GM18502 (cell line): Measurements from ENCODE around the gene CNOT1.

Source experiments
- ATAC-seq: cut with Tn5 transposase; IDR thresholded peaks from one replicate; pipeline ENCODE4 v1.9.1; 2021; ENCODE audit warnings: mild to moderate bottlenecking; ENCODE audit not compliant: unreplicated experiment, poor library complexity

The CNOT1 gene

GRCh38 chr16:58506241-58507194 is 123.1 kb downstream of the CNOT1 start:
- ATAC-seq, result no peak

- ATAC-seq, result no peak
These were observed 125.5 kb downstream of the CNOT1 start for GRCh38 chr16:58503863-58504688.

- no peak for ATAC-seq
These were observed 126.3 kb downstream of the CNOT1 start for GRCh38 chr16:58503166-58503862.

GRCh38 chr16:58502217-58502921 is 127.3 kb downstream of the CNOT1 start:
- ATAC-seq, result no peak

- ATAC-seq, result no peak
These were observed 128.1 kb downstream of the CNOT1 start for GRCh38 chr16:58501242-58502131.

DNA sequence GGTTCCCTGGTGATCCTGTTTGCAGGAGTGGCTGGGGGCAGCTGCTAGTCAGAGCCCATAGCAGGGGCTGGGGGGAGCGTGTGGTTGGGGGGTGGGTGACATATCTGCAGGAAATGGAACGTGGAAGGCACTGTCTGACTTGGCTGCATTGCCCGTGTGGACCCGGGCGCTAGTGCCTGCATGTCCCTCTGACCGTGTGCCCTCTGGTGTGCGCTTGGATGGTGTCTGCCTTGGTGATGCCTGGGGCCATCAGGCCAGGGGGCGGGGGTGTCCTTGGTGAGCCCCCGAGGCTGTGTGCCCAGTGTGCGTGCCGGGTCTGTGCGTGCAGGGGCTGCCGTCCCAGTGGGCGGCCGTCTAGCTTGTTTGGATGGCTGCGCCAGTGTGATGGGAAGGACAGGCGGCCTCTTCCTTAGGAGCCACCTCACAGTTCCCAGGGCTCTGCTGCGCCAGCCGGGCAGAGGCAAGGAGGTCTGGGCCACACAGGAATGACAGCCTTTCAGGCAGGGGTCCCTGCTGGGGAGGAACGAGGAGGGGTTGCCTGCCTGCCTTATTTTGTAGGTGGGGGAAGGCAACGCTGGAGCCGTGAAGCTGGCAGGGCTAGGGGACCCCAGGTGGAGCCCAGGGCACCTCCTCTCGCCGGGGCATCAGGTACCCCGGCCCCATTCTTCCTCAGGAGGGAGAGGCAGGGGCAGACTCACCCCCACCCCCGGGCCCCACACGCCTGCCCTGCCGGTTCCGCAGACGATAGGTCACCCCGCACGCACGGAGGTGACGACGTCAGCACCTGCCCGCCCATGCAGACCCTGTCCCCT is 129.0 kb downstream of the CNOT1 start:
- ATAC-seq, result no peak

- ATAC-seq, result no peak
These were observed 129.8 kb downstream of the CNOT1 start, which contains the start of gene NDRG4 for GRCh38 chr16:58499615-58500351. NDRG4 (plus strand) TSS chr16:58500143; CDS start chr16:58500249, 106 bp downstream.

- ATAC-seq, result no peak
These were observed 130.5 kb downstream of the CNOT1 start for GRCh38 chr16:58499092-58499511.

GRCh38 chr16:58498341-58499091 is 131.1 kb downstream of the CNOT1 start:
- ATAC-seq, result no peak

DNA sequence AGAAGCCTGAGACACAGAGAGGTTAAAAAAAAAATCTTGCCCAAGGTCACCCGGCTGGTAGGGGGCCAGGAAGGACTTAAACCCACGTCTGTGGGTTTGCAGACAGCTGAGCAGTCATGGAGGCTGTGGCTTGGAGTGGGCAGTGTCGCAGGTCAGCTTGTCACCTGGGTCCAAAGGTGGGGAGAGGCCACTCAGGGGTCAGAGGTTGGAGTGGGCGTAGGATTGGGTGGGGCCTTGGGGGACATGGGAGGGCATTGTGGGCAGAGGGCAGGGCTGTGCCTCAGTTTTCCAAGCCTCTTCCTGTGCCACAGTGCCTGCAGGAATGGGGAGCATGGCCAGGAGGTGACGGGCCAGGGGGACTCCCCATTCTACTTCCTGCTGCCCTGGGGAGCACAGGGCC is 131.7 kb downstream of the CNOT1 start:
- no peak for ATAC-seq

- no peak for ATAC-seq
These were observed 132.2 kb downstream of the CNOT1 start for GRCh38 chr16:58497468-58497867.

- peak; percentile 1 for ATAC-seq
These were observed 133.9 kb downstream of the CNOT1 start for GRCh38 chr16:58495521-58496331.

- ATAC-seq, result peak; percentile 74
These were observed 134.6 kb downstream of the CNOT1 start for GRCh38 chr16:58494981-58495520.

- ATAC-seq, result no peak
These were observed 135.7 kb downstream of the CNOT1 start for GRCh38 chr16:58493756-58494431.

DNA sequence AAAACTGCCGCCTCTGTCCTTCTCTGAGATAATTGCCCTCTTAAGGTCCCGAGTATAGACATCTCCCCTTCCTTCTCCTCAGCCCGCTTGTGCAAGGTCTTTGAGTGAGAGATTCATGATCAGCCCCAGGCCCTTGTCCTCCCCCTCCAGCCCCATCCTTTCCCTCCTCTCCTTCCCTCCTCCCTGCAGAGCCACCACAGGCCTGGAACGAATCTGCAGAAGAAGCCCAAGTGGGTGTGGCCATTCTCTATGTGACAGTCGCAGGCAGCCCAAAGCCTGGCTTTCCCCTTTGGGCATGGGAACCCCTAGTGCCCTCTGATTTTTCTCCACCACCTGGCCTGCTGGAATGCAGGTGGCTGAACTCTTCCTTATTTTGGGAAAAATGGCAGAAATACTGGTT is 136.9 kb downstream of the CNOT1 start:
- no peak for ATAC-seq
